HG02884 (cell line): ENCODE results near the gene ARR3.
"Not testable (repeated sequence)": the region's sequence is repeated elsewhere in the genome, so short reads cannot be mapped to it uniquely, and the experiment has no call there.

Experiments used
- ATAC-seq: cut with Tn5 transposase; IDR thresholded peaks from one replicate; pipeline ENCODE4 v1.9.1; 2021; ENCODE audit warnings: mild to moderate bottlenecking, moderate library complexity; ENCODE audit not compliant: unreplicated experiment

Gene ARR3

DNA sequence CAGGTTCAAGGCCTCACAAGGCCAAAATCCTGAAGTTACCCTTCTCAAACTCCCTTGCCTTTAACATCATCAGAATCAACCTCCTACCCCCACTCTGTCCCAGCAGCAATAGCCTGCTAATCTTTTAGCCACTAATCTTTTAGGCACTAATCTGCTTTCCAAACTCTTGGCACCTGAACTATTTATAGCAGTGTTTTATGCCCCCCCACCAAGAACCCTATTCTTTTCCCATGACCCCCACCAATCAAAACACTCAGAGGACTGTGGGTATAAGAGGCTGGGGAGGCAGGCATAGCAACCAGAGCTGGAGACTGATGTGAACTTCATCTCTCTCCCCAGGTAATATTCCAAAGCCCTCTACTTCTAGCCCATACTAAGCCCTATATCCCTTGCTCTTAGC, at the start of gene ARR3:
ARR3 (plus strand) TSS at position 301 of the 400 bp plus-strand sequence. CDS start 1,052 bp downstream, outside the sequence.
- ATAC-seq, result no peak

DNA sequence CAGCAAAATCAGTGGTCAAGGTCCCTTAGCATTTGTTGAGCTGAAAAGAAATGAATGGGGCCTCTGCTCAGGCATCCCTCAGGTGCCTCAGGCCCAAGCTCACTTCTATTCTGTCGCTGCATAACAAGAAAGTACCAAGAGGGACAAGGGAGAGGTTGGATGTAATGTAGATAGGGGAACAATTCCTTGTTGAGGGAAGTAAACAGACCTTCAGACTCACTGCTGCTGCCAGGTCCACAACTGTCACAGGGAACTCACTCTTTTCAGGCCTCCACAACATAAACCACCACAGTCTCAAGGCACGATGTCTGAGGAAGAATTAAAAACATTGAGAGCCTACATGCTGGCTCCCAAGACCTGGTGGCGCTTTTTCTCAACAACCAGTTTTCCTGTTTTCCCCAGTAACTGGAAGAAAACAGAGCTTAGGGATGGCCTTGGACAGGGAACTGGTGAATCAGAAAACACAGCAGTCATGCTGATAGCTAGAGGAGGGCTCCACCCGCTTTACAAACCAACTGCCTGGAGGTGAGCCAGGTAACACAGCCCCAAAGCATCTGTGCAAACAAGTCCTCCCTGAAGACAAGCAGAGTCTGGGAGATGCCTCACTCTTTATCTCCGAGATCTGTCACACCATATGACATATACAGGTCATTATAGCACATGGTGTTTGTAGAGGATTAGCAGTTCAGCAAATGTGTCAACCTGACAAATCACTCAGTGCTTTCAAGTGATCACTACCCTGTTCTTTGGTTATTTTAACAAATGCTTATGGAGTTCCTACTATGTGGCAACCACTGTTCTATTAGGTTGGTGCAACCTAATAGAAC, 48.0 kb upstream of the ARR3 start:
- no peak for ATAC-seq

DNA sequence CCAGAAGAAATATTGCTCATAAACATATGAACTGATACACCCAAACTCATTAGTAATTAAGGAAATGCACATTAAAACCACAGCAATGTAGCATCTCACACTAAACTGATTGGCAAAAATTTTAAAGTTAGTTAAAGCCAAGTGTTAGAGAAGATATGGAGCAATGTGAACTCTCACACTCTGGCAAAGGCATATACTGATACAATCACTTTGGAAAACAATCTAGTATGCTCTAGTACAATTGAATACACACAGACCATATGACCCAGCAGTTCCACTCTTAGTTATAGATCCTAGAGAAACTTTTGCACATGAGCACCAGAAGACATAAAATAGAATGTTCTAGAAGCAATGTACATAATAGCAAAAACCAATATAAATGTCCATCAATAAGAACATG, 42.1 kb upstream of the ARR3 start:
- no peak for ATAC-seq

DNA sequence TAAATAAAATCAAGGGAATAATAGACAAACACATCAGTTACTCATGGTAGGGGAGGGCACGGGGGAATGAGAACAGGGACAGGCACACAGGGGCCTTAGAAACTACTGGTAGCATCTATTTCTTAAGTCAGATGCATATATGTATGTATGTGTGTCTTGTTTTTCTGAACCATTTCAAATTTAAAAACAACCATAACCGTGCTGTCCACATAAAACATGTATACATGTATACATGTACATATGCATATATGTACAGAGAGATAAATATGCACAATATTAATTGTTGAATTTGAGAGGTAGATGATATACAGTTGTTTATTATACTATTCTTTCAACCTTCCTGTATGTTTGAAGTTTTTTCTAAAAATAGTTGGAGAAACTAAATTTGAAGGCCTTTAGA, 41.4 kb upstream of the ARR3 start:
- no peak for ATAC-seq

DNA sequence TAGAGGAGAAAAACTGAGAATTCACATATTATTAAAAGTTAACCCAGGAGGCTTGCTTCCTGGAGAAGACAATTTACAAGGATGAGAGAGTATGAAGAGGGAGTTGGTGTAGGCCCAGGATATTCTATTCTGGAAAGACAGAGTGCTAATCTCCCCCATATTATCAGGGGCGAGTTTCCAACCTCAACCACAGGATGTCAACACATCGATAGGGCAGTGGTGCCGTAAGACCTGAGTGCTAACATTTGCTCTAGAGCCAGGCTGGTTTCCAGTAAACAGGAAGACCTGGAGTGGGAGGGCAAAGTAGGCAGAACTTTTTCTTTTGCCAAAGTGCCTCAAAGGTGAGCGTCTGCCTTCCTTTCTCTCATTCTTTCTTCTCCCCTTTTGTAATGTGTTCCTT, 36.5 kb upstream of the ARR3 start:
- no peak for ATAC-seq

DNA sequence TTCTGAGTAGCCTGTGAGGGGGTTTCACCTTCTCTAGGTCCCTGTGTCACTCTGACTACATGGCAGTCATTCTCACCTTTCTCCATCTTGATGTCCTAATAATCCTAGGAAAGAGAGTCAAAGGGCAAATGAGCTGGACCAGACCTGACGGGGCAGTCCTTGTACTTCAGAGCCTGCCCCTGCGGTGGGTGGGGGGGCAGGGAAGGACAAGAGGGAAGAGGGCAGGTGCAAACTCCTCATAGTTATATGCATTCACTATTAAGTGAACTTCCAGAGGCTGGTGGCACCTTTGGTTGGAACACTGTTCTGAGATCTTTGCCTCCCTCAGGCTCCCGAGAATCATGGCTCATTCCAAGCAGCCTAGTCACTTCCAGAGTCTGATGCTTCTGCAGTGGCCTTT, 33.8 kb upstream of the ARR3 start, which contains the start of gene AWAT1:
AWAT1 (plus strand) TSS at position 301 of the 400 bp plus-strand sequence; CDS start at position 342, 41 bp downstream.
- no peak for ATAC-seq

DNA sequence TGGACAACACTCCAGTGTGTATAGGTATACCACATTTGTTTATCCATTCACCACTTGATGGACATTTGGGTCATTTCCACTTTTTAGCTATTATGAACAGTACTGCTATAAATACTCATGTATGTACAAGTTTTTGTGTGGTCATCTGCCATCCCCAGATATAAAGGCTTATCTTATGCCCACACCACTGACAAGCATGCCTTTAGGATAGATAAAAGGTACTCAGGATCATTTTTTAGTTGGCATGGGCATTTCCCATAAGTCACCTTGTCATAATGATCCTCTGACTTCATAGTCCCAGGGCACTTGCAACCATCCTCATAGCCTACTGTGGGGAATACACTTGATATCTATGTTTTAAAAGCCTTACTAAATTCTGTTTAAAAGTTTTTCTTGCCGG, 27.4 kb upstream of the ARR3 start:
- ATAC-seq, result no peak

DNA sequence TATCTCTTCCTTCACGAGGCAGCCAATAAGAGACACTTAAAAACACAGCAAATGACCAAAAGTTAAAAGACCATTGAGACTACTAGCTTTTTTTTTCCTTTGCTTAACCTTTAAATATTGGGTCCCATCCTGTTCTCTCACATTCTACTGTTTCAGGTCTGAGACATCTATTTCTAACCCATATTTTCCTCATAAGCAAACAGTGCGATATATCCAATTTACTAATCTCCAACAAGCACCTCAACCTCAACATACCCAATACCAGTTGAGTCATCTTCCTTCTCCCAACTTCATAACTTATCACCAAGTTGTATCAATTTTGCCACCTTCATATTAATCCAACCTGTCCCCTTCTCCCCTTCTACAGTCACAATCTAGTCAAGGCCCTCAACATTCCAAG, 26.6 kb upstream of the ARR3 start:
- ATAC-seq, result no peak

DNA sequence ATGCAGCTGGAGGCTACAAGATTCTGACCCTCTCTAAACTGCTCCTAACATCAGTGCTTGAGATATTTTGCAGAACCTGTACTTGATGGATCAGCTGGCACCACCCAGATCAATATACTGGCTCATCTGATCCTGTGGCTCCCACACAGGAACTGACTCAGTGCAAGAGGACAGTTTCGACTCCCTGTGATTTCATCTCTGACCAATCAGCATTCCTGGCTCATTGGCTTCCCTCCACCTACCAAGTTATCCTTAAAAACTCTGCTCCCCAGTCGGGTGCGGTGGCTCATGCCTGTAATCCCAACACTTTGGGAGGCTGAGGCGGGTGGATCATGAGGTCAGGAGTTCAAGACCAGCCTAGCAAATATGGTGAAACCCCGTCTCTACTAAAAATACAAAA, 24.5 kb upstream of the ARR3 start:
- ATAC-seq, result not testable (repeated sequence)

DNA sequence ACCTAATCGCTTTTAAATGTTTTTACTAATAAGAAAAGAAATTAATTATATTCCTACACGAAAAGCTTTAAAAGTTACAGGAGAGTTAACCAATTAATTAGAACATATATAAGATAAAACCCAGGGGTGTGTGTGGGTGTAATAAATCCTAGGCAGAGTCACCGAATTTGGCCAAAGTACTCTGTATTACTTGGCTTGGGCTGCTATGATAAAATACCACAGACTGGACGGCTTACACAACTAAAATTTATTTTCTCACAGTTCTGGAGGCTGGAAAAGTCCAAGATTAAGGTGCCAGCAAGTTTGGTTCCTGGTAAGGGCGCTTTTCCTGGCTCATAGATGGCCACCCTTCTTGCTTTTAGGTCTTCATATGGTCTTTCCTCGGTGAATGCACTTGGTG, 23.3 kb upstream of the ARR3 start:
- no peak for ATAC-seq

DNA sequence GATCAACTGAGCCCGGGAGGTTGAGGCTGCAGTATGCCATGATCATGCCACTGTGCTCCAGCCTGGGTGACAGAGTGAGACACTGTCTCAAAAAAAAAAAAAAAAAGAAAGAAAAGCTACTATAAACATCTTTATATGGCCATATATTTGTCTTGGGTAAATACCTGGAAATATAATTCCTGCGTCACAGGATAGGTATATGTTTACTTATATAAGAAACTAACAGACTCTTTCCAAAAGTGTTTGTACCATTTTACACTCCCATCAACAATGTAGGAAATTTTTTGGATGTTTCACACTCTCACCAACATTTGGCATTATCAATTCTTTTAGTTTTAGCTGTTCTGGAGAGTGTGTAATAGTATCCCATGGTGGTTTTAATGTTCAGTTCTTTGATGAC, 20.9 kb upstream of the ARR3 start:
- no peak for ATAC-seq

DNA sequence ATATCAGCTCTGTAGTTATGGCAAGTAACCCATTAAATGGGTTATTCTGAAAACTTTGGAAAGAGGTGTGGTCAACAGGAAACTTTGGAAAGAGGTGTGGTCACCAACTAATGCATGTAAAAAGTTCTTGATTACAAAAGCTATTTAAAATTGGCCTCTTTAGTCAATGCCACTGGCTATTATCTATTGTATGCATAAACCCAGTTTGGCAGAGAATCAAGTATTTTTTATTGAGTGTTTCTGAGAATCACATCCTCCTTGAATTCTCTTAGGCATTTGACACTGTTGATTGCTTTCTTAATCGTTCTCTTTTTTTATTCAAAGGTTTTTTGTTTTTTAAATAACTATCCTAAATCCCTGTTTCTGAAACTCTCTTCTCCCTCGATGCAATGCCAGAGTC, 15.6 kb upstream of the ARR3 start:
- ATAC-seq, result no peak

DNA sequence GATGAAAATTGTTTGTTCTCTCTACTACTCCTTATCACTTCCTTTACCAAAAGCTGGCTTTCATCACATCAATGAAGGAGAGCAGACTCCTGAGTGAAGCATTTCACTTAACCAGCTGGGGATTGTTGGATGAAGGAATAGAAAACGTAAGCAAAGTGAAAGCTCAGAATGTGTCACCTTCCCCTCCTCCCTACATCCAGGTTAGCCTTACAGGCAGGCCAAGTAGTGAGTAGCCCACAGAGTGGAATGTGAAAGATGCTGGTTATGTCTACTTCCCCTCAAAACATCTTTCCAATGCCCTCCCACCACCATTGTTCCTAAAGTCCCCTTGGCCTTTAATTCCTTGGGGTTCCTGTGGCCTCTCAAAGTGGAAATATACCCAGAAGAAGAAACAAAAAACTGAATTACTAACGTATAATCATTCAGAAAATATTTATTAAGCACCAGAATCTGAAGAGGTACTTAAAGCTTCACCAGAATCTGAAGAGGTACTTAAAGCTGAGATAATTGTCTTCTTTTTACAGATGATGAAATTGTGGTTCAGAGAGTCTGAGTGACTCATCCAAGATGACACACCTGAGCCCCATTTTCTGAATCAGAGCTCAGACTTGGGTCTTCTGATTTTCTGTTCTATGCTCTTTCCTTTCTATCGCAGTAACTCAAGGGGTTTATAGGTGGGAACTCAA, 14.6 kb upstream of the ARR3 start:
- ATAC-seq, result no peak

DNA sequence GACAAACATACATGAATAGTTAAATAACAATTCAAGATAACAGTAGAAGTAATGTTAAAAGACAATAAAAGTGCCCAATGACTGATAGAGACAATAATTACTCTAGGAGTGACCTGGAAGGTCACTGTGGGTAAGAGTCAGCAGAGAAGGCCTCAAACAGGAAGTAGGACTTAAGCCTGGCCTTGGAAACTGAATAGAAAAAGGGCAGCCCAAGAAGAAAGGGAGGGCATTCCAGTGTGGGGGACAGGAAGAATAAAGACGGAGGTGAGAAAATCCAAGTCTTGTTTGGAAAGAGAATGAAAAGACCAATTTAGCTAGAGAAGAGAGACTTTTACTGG, 14.1 kb upstream of the ARR3 start:
- ATAC-seq, result no peak

DNA sequence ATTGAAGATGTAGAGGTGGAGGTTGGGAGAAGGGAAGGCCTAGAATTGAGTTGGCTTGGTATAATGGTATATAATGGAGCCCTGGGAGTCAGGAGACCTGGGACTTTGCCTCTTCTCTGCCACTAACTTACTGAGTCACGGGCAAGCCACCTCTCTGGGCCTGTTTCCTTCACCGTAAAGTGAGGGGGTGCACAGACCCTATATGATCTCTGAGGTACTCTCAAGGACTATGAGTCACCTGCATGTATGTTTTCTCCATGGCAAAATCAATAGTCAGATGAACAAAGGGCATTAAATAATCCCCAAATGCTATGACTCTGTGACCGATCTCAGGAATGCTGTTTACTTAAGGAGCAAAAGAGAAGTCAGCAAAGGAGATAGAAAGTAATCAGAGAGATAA, 13.2 kb upstream of the ARR3 start:
- no peak for ATAC-seq

DNA sequence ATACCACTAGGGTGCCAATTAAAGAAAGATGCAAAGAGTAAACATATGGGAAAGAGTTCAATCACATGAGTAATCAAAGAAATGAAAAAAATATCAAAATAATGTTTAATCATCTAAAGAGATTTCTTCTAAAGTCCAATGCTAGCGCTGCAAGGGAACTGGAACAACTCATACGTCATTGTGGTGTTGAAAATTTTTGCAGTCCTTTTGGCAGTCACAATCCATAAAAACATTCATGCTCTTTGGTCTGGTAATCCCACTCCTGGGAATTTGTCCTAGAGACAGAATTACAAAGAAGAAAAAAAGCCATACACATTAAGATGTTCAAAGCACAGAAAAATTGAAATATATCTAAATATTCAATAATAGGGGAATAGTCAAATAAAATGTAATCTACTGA, 12.7 kb upstream of the ARR3 start:
- no peak for ATAC-seq

DNA sequence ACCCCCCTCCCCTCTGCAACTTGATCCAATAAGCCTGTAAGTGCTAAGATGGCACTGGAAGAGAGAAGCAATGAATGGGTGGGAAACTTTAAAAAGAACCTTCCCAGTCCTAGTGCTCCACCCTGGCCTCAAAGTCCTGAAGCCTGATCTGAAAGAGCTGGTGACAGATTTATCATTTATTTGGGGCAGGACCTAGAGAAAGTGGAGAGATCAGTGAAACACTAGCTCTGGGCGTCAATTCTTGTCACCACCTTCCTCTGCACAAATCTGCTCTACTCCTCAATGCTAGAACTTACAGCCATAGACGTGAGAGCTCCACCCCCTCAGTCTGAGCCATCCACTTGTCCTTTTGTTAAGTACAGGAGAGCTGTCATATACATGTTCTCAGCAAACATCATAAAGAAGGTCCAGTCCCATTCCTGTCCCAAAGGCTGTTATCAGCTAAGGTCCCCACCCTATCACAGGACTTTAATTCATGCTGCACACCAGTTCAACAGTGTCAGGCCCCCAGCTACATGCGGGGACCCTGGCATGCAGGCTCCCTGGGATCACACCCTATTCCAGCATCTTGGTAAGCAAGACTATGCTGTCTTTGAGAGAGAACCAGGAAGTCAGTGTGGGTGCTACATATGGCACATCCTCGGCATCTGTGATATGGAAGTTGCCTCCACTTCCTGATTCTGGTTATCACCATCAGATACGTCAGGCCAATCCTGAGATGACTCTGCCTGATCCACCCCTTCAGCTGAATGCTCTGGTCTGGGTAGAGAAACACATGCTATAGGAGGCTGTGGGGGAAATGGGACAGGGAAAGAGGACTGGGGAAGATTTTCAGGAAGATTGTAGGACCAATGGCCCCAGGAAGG, 10.5 kb upstream of the ARR3 start:
- no peak for ATAC-seq

DNA sequence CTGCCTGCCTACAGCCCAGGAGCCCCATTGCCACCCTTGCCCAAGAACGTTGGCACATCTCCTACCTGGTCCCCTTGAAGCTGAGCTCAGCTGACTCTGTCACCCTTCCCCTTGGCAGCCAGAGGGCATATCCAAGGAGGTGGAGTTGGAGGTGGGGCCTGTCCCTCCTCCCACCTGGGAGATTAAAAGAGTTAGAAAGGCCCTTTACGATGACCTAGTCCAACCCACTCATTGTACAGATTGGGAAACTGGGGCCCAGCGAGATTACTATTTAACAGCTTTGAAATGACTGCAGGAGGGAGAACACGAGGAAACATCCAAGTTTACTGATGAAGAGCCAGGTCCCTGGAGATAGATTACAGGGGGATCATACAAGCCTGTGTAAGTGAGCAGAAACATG, 8.0 kb upstream of the ARR3 start, which contains the start of gene P2RY4:
P2RY4 (minus strand) TSS at position 101 of the 400 bp plus-strand sequence. CDS start 580 bp downstream, outside the sequence.
- ATAC-seq, result no peak

DNA sequence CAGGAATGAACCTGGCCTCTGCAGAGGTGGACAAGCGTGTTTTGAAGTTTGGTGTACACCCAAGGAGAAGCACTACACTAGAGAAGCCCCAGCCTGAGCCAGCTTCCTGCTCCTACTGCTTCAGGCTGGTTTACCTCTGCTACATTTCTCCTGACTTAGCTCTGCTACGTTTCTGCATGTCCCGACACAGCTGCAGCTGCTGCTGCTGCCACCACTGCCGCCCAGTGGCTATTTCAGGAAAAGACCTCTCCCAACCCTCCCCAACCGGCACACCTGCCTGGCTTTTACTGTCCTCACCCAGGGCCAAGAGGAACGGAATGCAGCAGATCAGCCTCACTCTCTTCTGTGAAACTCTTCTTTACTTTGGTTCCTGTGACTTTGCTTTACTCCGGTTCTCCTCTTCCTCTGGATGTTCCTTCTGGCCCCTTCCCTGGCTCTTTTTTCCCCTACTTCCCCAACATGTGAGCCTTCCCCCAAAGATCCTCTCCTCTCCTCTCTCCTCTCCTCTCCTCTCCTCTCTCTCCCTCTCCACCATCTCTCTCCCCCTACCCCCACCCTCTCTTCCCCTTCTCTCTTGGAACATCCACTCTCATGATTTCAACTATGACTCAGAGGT, 5.1 kb upstream of the ARR3 start:
- peak; percentile 54 for ATAC-seq

DNA sequence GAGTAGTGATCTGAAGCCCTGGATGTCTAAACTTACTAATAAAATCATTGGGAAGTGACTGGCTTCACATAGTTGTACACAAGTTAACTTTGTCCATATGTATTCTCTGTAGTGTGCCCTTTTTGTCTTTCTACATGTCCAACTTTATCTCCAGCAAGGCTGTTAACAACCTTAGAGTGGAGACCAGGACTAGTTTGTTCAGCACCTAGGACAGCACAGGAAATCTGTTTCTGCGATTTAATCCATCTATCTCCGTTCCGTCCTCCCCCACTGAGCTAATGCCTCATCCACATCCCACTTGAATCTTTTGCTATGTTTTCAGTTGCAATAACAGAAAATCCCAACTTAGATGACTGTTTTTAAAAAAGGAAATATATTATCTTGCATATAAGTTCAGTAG, 3.4 kb upstream of the ARR3 start:
- ATAC-seq, result no peak

DNA sequence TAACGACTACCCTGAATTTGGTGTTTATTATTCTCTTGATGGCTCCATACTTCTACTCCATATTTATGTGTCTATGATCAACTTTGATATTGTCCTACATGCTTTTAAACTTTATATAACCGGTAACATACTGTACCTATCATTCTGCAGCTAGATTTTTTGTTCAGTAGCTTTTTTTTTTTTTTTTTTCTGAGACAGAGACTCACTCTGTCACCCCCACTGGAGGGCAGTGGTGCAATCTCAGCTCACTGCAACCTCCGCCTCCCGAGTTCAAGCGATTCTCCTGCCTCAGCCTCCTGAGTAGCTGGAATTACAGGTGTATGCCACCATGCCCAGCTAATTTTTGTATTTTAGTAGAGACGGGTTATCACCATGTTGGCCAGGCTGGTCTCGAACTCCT, 5.9 kb downstream of the ARR3 start:
- ATAC-seq, result not testable (repeated sequence)
